ENCODE data around the gene SARM1. TPM values are rescaled to one million over a fixed set of nuclear protein-coding genes. Genes with fewer than 3 reads are reported as not detected.
A peak's percentile ranks its signal among the peaks of the same experiment; 100 is the strongest.

The SARM1 gene
- total RNA-seq, 2 donors from 2014 or later, result 1.3 to 2.0 TPM

- Histone ChIP-seq H3K9me3 (ENCODE audit: control insufficient read depth, low read length) (no peaks in the 10 kb centered on the region), H3K9ac (ENCODE audit: extremely low read depth, low read length, poor library complexity, severe bottlenecking) (no peak overlapping the region), H3K4me1 (ENCODE audit: control insufficient read depth, insufficient read depth, low read length) (no peaks in the 10 kb centered on the region), H3K27ac (ENCODE audit: low read depth, low read length) (no peak overlapping the region), H3K27me3 (ENCODE audit: control insufficient read depth, insufficient read depth, low read length, poor library complexity, severe bottlenecking) (no peaks in the 10 kb centered on the region), H3K36me3 (ENCODE audit: control insufficient read depth, insufficient read depth, low read length) (no peaks in the 10 kb centered on the region), H3K4me3 (ENCODE audit: low read length) (no peak overlapping the region)
- Mint-ChIP-seq H3K27me3 (ENCODE audit: insufficient read depth) (peaks cover 42% of the 10 kb centered on the region), H3K4me3 (no peak overlapping the region), H3K4me1 (peaks cover 7% of the 10 kb centered on the region), H3K36me3 (ENCODE audit: low read depth) (no peaks in the 10 kb centered on the region), H3K27ac (no peak overlapping the region), H3K9me3 (no peaks in the 10 kb centered on the region)
- peak; percentile 75 for DNase-seq
- peak; percentile 42 for TF ChIP-seq CTCF (conservative IDR thresholded peaks at IDR 0.05)
- WGBS, 2 experiments (ENCODE audit: insufficient coverage in 1 of 2, insufficient read length in 1 of 2), result 74 to 75% methylated on average over 7 of the region's 7 CpGs
Observed at GRCh38 chr17:28413804-28414203, 42.3 kb downstream of the SARM1 start.

- Histone ChIP-seq H3K9ac (ENCODE audit: extremely low read depth, low read length, poor library complexity, severe bottlenecking) (no peak overlapping the region), H3K4me3 (ENCODE audit: low read length) (no peak overlapping the region), H3K27me3 (ENCODE audit: control insufficient read depth, insufficient read depth, low read length, poor library complexity, severe bottlenecking) (no peaks in the 10 kb centered on the region), H3K4me1 (ENCODE audit: control insufficient read depth, insufficient read depth, low read length) (no peaks in the 10 kb centered on the region), H3K27ac (ENCODE audit: low read depth, low read length) (no peak overlapping the region), H3K9me3 (ENCODE audit: control insufficient read depth, low read length) (no peaks in the 10 kb centered on the region), H3K36me3 (ENCODE audit: control insufficient read depth, insufficient read depth, low read length) (no peaks in the 10 kb centered on the region)
- WGBS, 2 experiments (ENCODE audit: insufficient coverage in 1 of 2, insufficient read length in 1 of 2), result 87 to 95% methylated on average over 3 of the region's 3 CpGs
- no peak for DNase-seq
- no peaks in the 10 kb centered on the region for H3K9me3 Mint-ChIP-seq
- H3K36me3 Mint-ChIP-seq (ENCODE audit: low read depth), result no peaks in the 10 kb centered on the region
- H3K27ac Mint-ChIP-seq, result no peak overlapping the region
- no peak for TF ChIP-seq CTCF (conservative IDR thresholded peaks at IDR 0.05)
- H3K4me3 Mint-ChIP-seq, result no peak overlapping the region
- peaks cover 7% of the 10 kb centered on the region for H3K4me1 Mint-ChIP-seq
- H3K27me3 Mint-ChIP-seq (ENCODE audit: insufficient read depth), result peaks cover 44% of the 10 kb centered on the region
Observed at GRCh38 chr17:28415886-28416285, 44.4 kb downstream of the SARM1 start.

- no peaks in the 10 kb centered on the region for H3K27me3 ChIP-seq (ENCODE audit: control insufficient read depth, insufficient read depth, low read length, poor library complexity, severe bottlenecking)
- H3K36me3 Mint-ChIP-seq (ENCODE audit: low read depth), result no peaks in the 10 kb centered on the region
- H3K9ac ChIP-seq (ENCODE audit: extremely low read depth, low read length, poor library complexity, severe bottlenecking), result no peak overlapping the region
- no peak overlapping the region for H3K4me3 Mint-ChIP-seq
- H3K9me3 ChIP-seq (ENCODE audit: control insufficient read depth, low read length), result no peaks in the 10 kb centered on the region
- 32 to 33% methylated on average over 10 to 13 of the region's 13 CpGs for WGBS, 2 experiments (ENCODE audit: insufficient coverage in 1 of 2, insufficient read length in 1 of 2)
- H3K27me3 Mint-ChIP-seq (ENCODE audit: insufficient read depth), result peaks cover 42% of the 10 kb centered on the region
- H3K9me3 Mint-ChIP-seq, result no peaks in the 10 kb centered on the region
- DNase-seq, result peak; percentile 93
- H3K27ac Mint-ChIP-seq, result no peak overlapping the region
- no peaks in the 10 kb centered on the region for H3K4me1 ChIP-seq (ENCODE audit: control insufficient read depth, insufficient read depth, low read length)
- peak; percentile 93 for TF ChIP-seq CTCF (conservative IDR thresholded peaks at IDR 0.05)
- no peak overlapping the region for H3K4me3 ChIP-seq (ENCODE audit: low read length)
- H3K27ac ChIP-seq (ENCODE audit: low read depth, low read length), result no peak overlapping the region
- peaks cover 6% of the 10 kb centered on the region for H3K4me1 Mint-ChIP-seq
- H3K36me3 ChIP-seq (ENCODE audit: control insufficient read depth, insufficient read depth, low read length), result no peaks in the 10 kb centered on the region
Observed at GRCh38 chr17:28416703-28417311, 45.3 kb downstream of the SARM1 start.
